Spleen (tissue), 11 donors: Measurements from ENCODE around the gene GM2A. TPM values are rescaled to one million over a fixed set of nuclear protein-coding genes. Genes with fewer than 3 reads are reported as not detected.
"Not testable (repeated sequence)": the region's sequence is repeated elsewhere in the genome, so short reads cannot be mapped to it uniquely, and the experiment has no call there.

Source experiments
- DNase-seq: peaks from one replicate; pipeline ENCODE4 v3.0.0-alpha.2; 2020
- H3K27ac ChIP-seq, 8 donors: fragments of 200-600 bp; sonication (generic) in 7 of 8; 1 replicate in 4 of 8; 2 replicates in 4 of 8; pipeline versions ENCODE4 v1.5.0 to v1.8.0; 2016 to 2021; ENCODE audit warnings: inconsistent platforms in 4 of 8, mild to moderate bottlenecking in 4 of 8, moderate library complexity in 1 of 8
- H3K27me3 ChIP-seq, 7 donors: fragments of 200-600 bp; sonication (generic) in 6 of 7; replicated peaks in 1 of 7; 1 replicate in 4 of 7; 2 replicates in 3 of 7; pipeline versions ENCODE4 v1.5.0 to v1.8.0; 2016 to 2021; ENCODE audit warnings: inconsistent platforms in 3 of 7, mild to moderate bottlenecking in 1 of 7
- H3K36me3 ChIP-seq, 6 donors: fragments of 200-600 bp; sonication (generic) in 5 of 6; 1 replicate in 4 of 6; 2 replicates in 2 of 6; pipeline versions ENCODE4 v1.5.0 to v1.8.0; 2016 to 2021; ENCODE audit warnings: inconsistent platforms in 2 of 6
- H3K4me1 ChIP-seq, 6 donors: fragments of 200-600 bp; sonication (generic) in 5 of 6; 1 replicate in 3 of 6; 2 replicates in 3 of 6; pipeline versions ENCODE4 v1.5.0 to v1.8.0; 2016 to 2021; ENCODE audit warnings: inconsistent platforms in 3 of 6
- H3K4me3 ChIP-seq, 8 donors: fragments of 200-600 bp; sonication (generic) in 7 of 8; 1 replicate in 4 of 8; 2 replicates in 4 of 8; pipeline versions ENCODE4 v1.5.0 to v1.8.0; 2016 to 2021; ENCODE audit warnings: inconsistent platforms in 4 of 8, mild to moderate bottlenecking in 4 of 8, moderate library complexity in 2 of 8
- H3K9me3 ChIP-seq, 8 donors: fragments of 200-600 bp; sonication (generic) in 7 of 8; 1 replicate in 4 of 8; 2 replicates in 4 of 8; pipeline versions ENCODE4 v1.5.0 to v1.8.0; 2016 to 2021; ENCODE audit warnings: inconsistent platforms in 4 of 8
- CTCF ChIP-seq, 11 experiments: fragments of 200-600 bp in 7 of 11; fragments of 450-650 bp in 4 of 11; sonication (generic) in 4 of 11; IDR thresholded peaks in 8 of 11; conservative IDR thresholded peaks in 3 of 11; 1 replicate in 7 of 11; 2 replicates in 4 of 11; pipeline versions ENCODE4 v1.4.0 to v1.8.0; 2016 to 2021; ENCODE audit warnings: antibody characterized with exemption in 11 of 11, inconsistent platforms in 4 of 11, mild to moderate bottlenecking in 1 of 11
- POLR2A ChIP-seq, 3 donors: fragments of 450-650 bp; IDR thresholded peaks; one replicate each; pipeline ENCODE4 v1.5.1; 2017; ENCODE audit warnings: antibody characterized with exemption in 3 of 3, mild to moderate bottlenecking in 1 of 3
- POLR2AphosphoS5 ChIP-seq, 3 donors: sonication (generic); formaldehyde crosslinking; IDR thresholded peaks; one replicate each; pipeline ENCODE4 v1.5.1; 2017; ENCODE audit warnings: antibody characterized with exemption in 3 of 3
- WGBS, 5 donors: extraction: QIAGEN DNeasy Blood & Tissue Kit in 3 of 5; methylation state at CpG; one replicate each; pipeline versions ENCODE4 v1.1.5 to v1.1.7; 2013 to 2018; 5-methylcytosine and 5-hydroxymethylcytosine counted together
- intact Hi-C: fragments of 100-400 bp; cut with DNase I; formaldehyde crosslinking; loops from one replicate; pipeline ENCODE4 v1.15.0; 2023; ENCODE audit warnings: low total_unique reads
- polyA plus RNA-seq, 3 donors: library from polyadenylated mRNA; stranded (reverse); fragments of 200-250 nt; gene quantifications; one replicate each; pipeline ENCODE4 v1.2.1, GENCODE V29; 2013
- total RNA-seq, 7 donors: library from RNA; depleted of rRNA in 3 of 7; stranded (reverse); fragments of >200 nt in 3 of 7; fragmentation: NEBNext Ultra II Directional in 4 of 7; extraction: Animal tissue kit (Norgen Biotek cat#: 25700) in 4 of 7; gene quantifications; one replicate each; pipeline versions ENCODE4 v1.1.0 to v1.2.1, GENCODE V29; 2016 to 2021
- donor health status: healthy with polysubstance abuse.
- donor health status: DM: no; HTN: no; CAD: no; lungs with moderate emphysema.
- donor health status: DM: no; HTN: no; CAD: no.
- donor health status: Bipolar disorder and iron deficiency.
- donor health status: healthy.
- donor health status: DM: no; HTN: no; CAD: no.
- donor health status: DM: yes; HTN: yes; CAD: no.

GM2A gene
- total and polyA plus RNA-seq, 10 donors, result 31.6 to 95.7 (median 71.4) TPM

GRCh38 chr5:151239237-151239861 lies 13.6 kb upstream of the GM2A start:
- H3K4me3 ChIP-seq, result peak overlapping the region in 4 of 8 donors; percentile 1 to 53 (median 16)
- 21 to 66% (median 24%) methylated on average over 17 of the region's 17 CpGs for whole genome bisulfite sequencing, 5 donors
- H3K27ac ChIP-seq, result peak overlapping the region in 2 of 8 donors; percentile 69
- TF ChIP-seq POLR2A (IDR thresholded peaks at IDR 0.05) (no peak), POLR2AphosphoS5 (IDR thresholded peaks at IDR 0.05) (peak in 2 of 3 donors; percentile 42 to 83), CTCF (IDR thresholded peaks at IDR 0.05 in 8 of 11, conservative IDR thresholded peaks at IDR 0.05 in 3 of 11) (peak; percentile 48 to 94 (median 83))
- DNase-seq, result peak; percentile 93
- no peaks in the 10 kb centered on the region for H3K9me3 ChIP-seq
- no peaks in the 10 kb centered on the region for H3K27me3 ChIP-seq
- peaks cover 6 to 82% (median 44%) of the 10 kb centered on the region in 6 donors for H3K4me1 ChIP-seq
- H3K36me3 ChIP-seq, result no peaks in the 10 kb centered on the region
- intact Hi-C loops, result loop anchor here (5.0 to 10.0 kb wide), 2 partner anchors 65 to 112 kb away; no protein-coding TSS in a partner anchor

DNA sequence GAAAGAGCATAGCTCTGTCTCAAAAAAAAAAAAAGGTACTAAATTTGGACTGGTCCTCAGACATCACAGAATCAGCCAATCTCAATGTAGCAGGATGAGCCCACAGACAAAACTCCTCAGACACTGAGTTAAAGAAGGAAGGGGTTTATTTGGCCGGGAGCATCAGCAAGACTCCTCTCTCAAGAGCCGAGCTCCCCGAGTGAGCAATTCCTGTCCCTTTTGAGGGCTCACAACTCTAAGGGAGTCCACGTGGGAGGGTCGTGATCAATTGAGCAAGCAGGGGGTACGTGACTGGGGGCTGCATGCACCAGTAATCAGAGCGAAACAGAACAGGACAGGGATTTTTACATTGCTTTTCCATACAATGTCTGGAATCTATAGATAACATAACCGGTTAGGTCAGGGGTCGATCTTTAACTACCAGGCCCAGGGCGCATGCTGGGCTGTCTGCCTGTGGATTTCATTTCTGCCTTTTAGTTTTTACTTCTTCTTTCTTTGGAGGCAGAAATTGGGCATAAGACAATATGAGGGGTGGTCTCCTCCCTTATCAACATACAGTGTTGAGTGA lies 12.6 kb upstream of the GM2A start:
- H3K4me3 ChIP-seq, DNase-seq, H3K9me3 ChIP-seq, intact Hi-C loops, H3K27me3 ChIP-seq, H3K36me3 ChIP-seq: not testable (repeated sequence)
- H3K27ac ChIP-seq, result peak overlapping the region in 1 of 8 donors; percentile 25
- 80 to 84% (median 81%) methylated on average over 10 of the region's 10 CpGs for WGBS, 5 donors
- H3K4me1 ChIP-seq, result peaks cover 3 to 75% (median 34%) of the 10 kb centered on the region in 6 donors

GRCh38 chr5:151240924-151241635 lies 11.9 kb upstream of the GM2A start:
- Histone ChIP-seq H3K27me3 (no peaks in the 10 kb centered on the region), H3K27ac (peak overlapping the region in 4 of 8 donors; percentile 0 to 25 (median 19)), H3K4me1 (peaks cover 3 to 71% (median 30%) of the 10 kb centered on the region in 6 donors), H3K9me3 (no peaks in the 10 kb centered on the region), H3K4me3 (no peak overlapping the region), H3K36me3 (no peaks in the 10 kb centered on the region)
- TF ChIP-seq POLR2A (IDR thresholded peaks at IDR 0.05) (no peak), CTCF (IDR thresholded peaks at IDR 0.05 in 8 of 11, conservative IDR thresholded peaks at IDR 0.05 in 3 of 11) (no peak), POLR2AphosphoS5 (IDR thresholded peaks at IDR 0.05) (no peak)
- DNase-seq, result no peak
- intact Hi-C loops, result no loop called here
- WGBS, 5 donors, result 82 to 95% (median 89%) methylated on average over 2 of the region's 2 CpGs

DNA sequence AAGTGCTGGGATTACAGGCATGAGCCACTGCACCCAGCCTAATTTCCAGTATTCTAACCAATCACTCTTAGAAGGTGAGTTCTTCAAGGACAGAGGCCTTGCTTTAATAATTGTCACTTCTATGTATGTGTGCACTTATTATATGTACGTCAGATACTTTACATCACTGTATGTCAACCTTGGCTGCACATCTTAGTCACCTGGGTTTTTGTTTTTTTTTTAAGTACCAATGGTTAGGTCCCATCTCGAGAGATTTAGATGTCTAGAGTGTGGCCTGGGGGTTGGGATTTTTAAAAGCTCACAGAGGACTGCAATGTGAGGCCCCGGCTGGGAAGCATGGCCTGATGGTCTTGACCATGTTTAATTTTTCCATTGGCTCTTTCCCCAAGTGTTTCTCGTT lies 9.9 kb upstream of the GM2A start:
- no peak overlapping the region for H3K27ac ChIP-seq
- DNase-seq, result no peak
- no peak for TF ChIP-seq CTCF (IDR thresholded peaks at IDR 0.05 in 8 of 11, conservative IDR thresholded peaks at IDR 0.05 in 3 of 11)
- TF ChIP-seq POLR2A (IDR thresholded peaks at IDR 0.05), result no peak
- TF ChIP-seq POLR2AphosphoS5 (IDR thresholded peaks at IDR 0.05), result no peak
- peaks cover 3 to 51% (median 25%) of the 10 kb centered on the region in 6 donors for H3K4me1 ChIP-seq
- 76 to 86% (median 83%) methylated on average over 4 of the region's 4 CpGs for WGBS, 5 donors
- H3K4me3 ChIP-seq, result no peak overlapping the region
- H3K9me3 ChIP-seq, result no peaks in the 10 kb centered on the region
- H3K36me3 ChIP-seq, result no peaks in the 10 kb centered on the region
- intact Hi-C loops, result no loop called here
- no peaks in the 10 kb centered on the region for H3K27me3 ChIP-seq
